DND-41 (cell line): Measurements from ENCODE around the gene CRYM.

Experiments used
- ATAC-seq: fragments of 200-7000 bp; cut with Tn5 transposase; 3 replicates; pipeline ENCODE4 v1.9.1; 2021; ENCODE audit warnings: low read depth; ENCODE audit not compliant: insufficient read depth
- DNase-seq: peaks from one replicate; pipeline ENCODE4 v3.0.0-alpha.2; 2020
- H2AFZ ChIP-seq: 2 replicates; pipeline ENCODE4 v1.6.0; 2012; ENCODE audit warnings: low read depth, low read length
- H3K27ac ChIP-seq: 2 replicates; pipeline ENCODE4 v1.5.1; 2012; ENCODE audit warnings: low read length, inconsistent platforms
- H3K27me3 ChIP-seq: fragments of 200-600 bp; sonication (generic); 2 replicates; pipeline ENCODE4 v1.6.0; 2012; ENCODE audit warnings: low read length, mild to moderate bottlenecking, inconsistent platforms; ENCODE audit not compliant: insufficient read depth, poor library complexity
- H3K36me3 ChIP-seq: 2 replicates; pipeline ENCODE4 v1.5.1; 2012; ENCODE audit warnings: low read length, inconsistent platforms; ENCODE audit not compliant: insufficient read depth
- H3K4me1 ChIP-seq: 2 replicates; pipeline ENCODE4 v1.5.1; 2012; ENCODE audit warnings: mild to moderate bottlenecking, low read length; ENCODE audit not compliant: insufficient read depth
- H3K4me2 ChIP-seq: 2 replicates; pipeline ENCODE4 v1.6.0; 2012; ENCODE audit warnings: mild to moderate bottlenecking, moderate library complexity, low read length, inconsistent platforms; ENCODE audit not compliant: insufficient read depth
- H3K4me3 ChIP-seq, 2 experiments: fragments of 200-600 bp in 1 of 2; shearing (Covaris generic) in 1 of 2; 2 replicates each; pipeline ENCODE4 v1.5.1; 2012 to 2016; ENCODE audit warnings: inconsistent platforms in 2 of 2, low read length in 2 of 2, mild to moderate bottlenecking in 2 of 2, low read depth in 1 of 2, moderate library complexity in 1 of 2
- H3K79me2 ChIP-seq: 2 replicates; pipeline ENCODE4 v1.6.0; 2012; ENCODE audit warnings: low read length, inconsistent platforms; ENCODE audit not compliant: insufficient read depth
- H3K9ac ChIP-seq: 2 replicates; pipeline ENCODE4 v1.6.0; 2012; ENCODE audit warnings: low read depth, mild to moderate bottlenecking, inconsistent platforms, low read length, moderate library complexity
- H3K9me3 ChIP-seq: 2 replicates; pipeline ENCODE4 v1.5.1; 2012; ENCODE audit warnings: low read length, moderate library complexity, mild to moderate bottlenecking, inconsistent platforms; ENCODE audit not compliant: insufficient read depth, severe bottlenecking
- H4K20me1 ChIP-seq: 2 replicates; pipeline ENCODE4 v1.6.0; 2012; ENCODE audit warnings: low read length; ENCODE audit not compliant: insufficient read depth
- EZH2 ChIP-seq: IDR thresholded peaks from 3 replicates; pipeline ENCODE4 v1.6.1; 2012; ENCODE audit warnings: borderline replicate concordance, low read depth, mild to moderate bottlenecking, moderate library complexity, low read length, inconsistent platforms; ENCODE audit not compliant: severe bottlenecking
- TF ChIP-seq, protein P1 (sequence below): IDR thresholded peaks from 2 replicates; pipeline ENCODE4 v1.5.1; 2012; ENCODE audit warnings: borderline replicate concordance, low read length, moderate library complexity, mild to moderate bottlenecking; ENCODE audit not compliant: poor library complexity, severe bottlenecking; ENCODE audit errors: extremely low read depth

The CRYM gene

DNA sequence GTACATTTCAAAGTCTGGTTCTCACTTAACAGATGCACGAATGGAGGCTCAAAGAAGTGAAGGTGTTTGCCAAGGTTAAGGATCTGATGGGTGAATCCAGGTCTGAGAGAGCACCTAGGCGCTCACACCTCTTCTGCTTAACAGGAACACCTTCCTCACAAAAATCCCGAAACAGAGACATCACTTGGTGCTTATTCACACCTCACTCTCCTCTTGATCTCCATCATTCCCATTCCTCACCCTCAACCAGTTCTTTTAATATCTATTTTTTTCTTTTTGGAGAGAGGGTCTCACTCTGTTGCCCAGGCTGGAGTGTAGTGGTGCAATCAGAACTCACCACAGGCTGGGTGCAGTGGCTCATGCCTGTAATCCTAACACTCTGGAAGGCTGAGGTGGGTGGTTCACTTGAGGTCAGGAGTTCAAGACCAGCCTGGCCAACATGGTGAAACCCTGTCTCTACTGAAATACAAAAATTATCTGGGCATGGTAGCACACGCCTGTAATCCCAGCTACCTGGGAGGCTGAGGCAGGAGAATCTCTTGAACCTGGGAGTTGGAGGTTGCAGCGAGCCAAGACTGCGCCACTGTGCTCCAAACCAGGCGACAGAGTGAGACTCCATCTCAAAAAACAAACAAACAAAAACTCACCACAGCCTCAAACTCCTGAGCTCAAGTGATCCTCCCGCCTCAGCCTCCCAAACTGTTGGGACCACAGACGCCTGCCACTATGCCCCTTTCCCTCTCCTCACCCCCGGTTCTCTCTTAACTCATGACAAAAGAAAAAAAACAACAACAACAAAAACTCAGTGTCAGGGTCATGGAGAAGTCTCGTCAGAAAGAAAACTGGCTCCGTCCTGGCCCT, 15.1 kb downstream of the CRYM start:
- TF ChIP-seq, protein P1, sequence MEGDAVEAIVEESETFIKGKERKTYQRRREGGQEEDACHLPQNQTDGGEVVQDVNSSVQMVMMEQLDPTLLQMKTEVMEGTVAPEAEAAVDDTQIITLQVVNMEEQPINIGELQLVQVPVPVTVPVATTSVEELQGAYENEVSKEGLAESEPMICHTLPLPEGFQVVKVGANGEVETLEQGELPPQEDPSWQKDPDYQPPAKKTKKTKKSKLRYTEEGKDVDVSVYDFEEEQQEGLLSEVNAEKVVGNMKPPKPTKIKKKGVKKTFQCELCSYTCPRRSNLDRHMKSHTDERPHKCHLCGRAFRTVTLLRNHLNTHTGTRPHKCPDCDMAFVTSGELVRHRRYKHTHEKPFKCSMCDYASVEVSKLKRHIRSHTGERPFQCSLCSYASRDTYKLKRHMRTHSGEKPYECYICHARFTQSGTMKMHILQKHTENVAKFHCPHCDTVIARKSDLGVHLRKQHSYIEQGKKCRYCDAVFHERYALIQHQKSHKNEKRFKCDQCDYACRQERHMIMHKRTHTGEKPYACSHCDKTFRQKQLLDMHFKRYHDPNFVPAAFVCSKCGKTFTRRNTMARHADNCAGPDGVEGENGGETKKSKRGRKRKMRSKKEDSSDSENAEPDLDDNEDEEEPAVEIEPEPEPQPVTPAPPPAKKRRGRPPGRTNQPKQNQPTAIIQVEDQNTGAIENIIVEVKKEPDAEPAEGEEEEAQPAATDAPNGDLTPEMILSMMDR: no peak
- TF ChIP-seq EZH2: no peak
- H3K36me3 ChIP-seq: no peaks in the 10 kb centered on the region
- H3K4me3 ChIP-seq: no peak overlapping the region
- H3K4me2 ChIP-seq: no peak overlapping the region
- no peaks in the 10 kb centered on the region for H3K27me3 ChIP-seq
- H3K9ac ChIP-seq: no peak overlapping the region
- no peaks in the 10 kb centered on the region for H3K79me2 ChIP-seq
- no peak overlapping the region for H2AFZ ChIP-seq
- DNase-seq: no peak
- H3K4me1 ChIP-seq: no peaks in the 10 kb centered on the region
- H3K27ac ChIP-seq: no peak overlapping the region
- no peaks in the 10 kb centered on the region for H3K9me3 ChIP-seq
- no peaks in the 10 kb centered on the region for H4K20me1 ChIP-seq
- ATAC-seq: no peak

DNA sequence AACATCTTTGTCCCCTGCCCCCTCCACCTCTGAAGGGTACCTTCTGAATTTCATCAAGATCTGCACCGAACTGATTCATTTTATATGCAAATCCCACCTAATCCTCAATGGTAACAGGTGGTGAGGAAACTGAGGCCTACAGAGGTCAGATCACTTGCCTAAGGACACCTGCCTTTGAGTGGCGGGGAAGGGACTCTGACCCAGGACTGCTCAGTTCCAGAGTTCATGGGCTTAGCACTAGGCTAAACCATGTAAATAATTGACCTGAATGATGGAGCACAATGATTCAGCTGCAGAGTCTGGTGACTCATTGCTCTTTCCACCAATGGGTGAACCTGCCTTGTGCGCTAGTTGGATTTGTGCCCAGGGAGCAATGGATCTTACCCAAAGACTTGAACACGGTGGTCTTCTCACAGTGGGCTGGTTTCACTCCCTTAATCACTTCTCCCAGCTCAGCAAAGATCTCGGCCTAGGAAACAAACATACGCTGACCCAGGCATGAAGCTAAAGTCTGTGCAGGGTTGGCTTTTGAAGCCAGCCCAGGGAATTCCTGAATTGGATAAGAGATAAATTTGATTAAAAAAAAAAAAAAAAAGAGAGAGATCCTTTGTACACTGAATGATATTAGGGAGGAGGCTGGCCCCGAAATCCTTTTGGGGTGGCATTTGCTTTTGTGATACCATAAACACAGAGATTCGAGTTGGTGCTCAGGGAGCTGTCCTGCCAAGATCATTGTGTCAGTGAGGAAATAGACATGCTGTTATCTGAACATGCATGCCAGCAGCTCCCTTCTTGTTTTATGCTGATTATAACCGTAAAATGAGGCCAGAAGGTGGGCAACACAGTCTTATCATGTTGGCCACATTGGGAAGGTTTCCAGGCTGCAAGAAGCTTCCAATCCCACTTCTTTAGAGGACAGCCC, 17.0 kb downstream of the CRYM start:
- Histone ChIP-seq H3K4me1 (no peaks in the 10 kb centered on the region), H3K4me3 (no peak overlapping the region), H3K9ac (no peak overlapping the region), H3K4me2 (no peak overlapping the region), H3K36me3 (no peaks in the 10 kb centered on the region), H3K27ac (no peak overlapping the region), H3K79me2 (no peaks in the 10 kb centered on the region), H3K27me3 (no peaks in the 10 kb centered on the region), H2AFZ (no peak overlapping the region), H4K20me1 (no peaks in the 10 kb centered on the region), H3K9me3 (no peaks in the 10 kb centered on the region)
- TF ChIP-seq, protein P1: no peak
- TF ChIP-seq EZH2: no peak
- DNase-seq: no peak
- no peak for ATAC-seq

DNA sequence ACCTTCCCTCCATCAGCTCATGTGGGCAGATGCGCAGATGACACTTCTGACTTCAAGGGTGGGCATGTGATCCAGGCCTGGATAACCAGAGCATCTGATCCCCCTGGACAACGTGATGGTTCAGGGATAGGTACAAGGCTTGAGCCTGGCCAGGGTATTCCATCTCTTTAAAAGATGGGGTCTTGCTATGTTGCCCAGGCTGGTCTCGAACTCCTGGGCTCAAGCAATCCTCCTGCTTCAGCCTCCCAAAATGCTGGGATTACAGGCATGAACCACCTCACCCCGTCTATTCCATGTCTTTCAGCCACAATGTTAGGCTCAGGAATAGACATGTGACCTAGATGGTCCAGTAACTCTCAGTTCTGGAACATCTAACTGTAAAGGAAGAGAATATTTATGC, 20.8 kb downstream of the CRYM start:
- Histone ChIP-seq H3K4me1 (no peaks in the 10 kb centered on the region), H3K9me3 (no peaks in the 10 kb centered on the region), H3K4me3 (no peak overlapping the region), H2AFZ (no peak overlapping the region), H4K20me1 (no peaks in the 10 kb centered on the region), H3K27me3 (peaks cover 7% of the 10 kb centered on the region), H3K27ac (no peak overlapping the region), H3K9ac (no peak overlapping the region), H3K79me2 (no peaks in the 10 kb centered on the region), H3K36me3 (no peaks in the 10 kb centered on the region), H3K4me2 (no peak overlapping the region)
- DNase-seq (no peak), ATAC-seq (no peak)
- TF ChIP-seq, protein P1: no peak
- TF ChIP-seq EZH2: no peak
